Ectodermal cell (in vitro differentiated cells): Measurements from ENCODE around the gene FAM47E. TPM values are rescaled to one million over a fixed set of nuclear protein-coding genes. Genes with fewer than 3 reads are reported as not detected.

Experiments
- H3K27ac ChIP-seq: 2 replicates; pipeline ENCODE4 v1.7.0; 2013; ENCODE audit warnings: mild to moderate bottlenecking, low read depth, low read length; ENCODE audit not compliant: insufficient read depth, poor library complexity, severe bottlenecking
- H3K27me3 ChIP-seq: 2 replicates; pipeline ENCODE4 v1.7.0; 2013; ENCODE audit warnings: mild to moderate bottlenecking, low read length; ENCODE audit not compliant: insufficient read depth, control insufficient read depth, poor library complexity, severe bottlenecking
- H3K36me3 ChIP-seq: one replicate; pipeline ENCODE4 v1.7.0; 2013; ENCODE audit warnings: low read length; ENCODE audit not compliant: control insufficient read depth, insufficient read depth
- H3K4me1 ChIP-seq: one replicate; pipeline ENCODE4 v1.7.0; 2013; ENCODE audit warnings: low read length; ENCODE audit not compliant: control insufficient read depth, insufficient read depth
- H3K4me3 ChIP-seq: 2 replicates; pipeline ENCODE4 v1.7.0; 2013; ENCODE audit warnings: low read depth, low read length, control low read depth; ENCODE audit not compliant: insufficient read depth
- H3K9me3 ChIP-seq: 2 replicates; pipeline ENCODE4 v1.7.0; 2013; ENCODE audit warnings: mild to moderate bottlenecking, low read length, moderate library complexity; ENCODE audit not compliant: control insufficient read depth
- WGBS, 2 experiments: methylation state at CpG; one replicate each; pipeline ENCODE4 v1.1.7; 2013; ENCODE audit warnings: missing lambda C conversion rate in 2 of 2; 5-methylcytosine and 5-hydroxymethylcytosine counted together
- polyA plus RNA-seq, 4 experiments: library from polyadenylated mRNA; stranded (reverse); fragments of 50-300 nt; gene quantifications; one replicate each; pipeline ENCODE4 v1.2.3, GENCODE V29; 2013

FAM47E gene
- polyA plus RNA-seq (2013, experiment 1 of 4) = 3.6 TPM
- 6.2 TPM for polyA plus RNA-seq (2013, experiment 2 of 4)
- 6.3 TPM for polyA plus RNA-seq (2013, experiment 3 of 4)
- polyA plus RNA-seq (2013, experiment 4 of 4) = 10.7 TPM

- Histone ChIP-seq H3K9me3 (no peaks in the 10 kb centered on the region), H3K4me3 (peak within 1 kb of the TSS; percentile 64), H3K27me3 (peaks cover 28% of the 10 kb centered on the region), H3K27ac (peak within 1 kb of the TSS; percentile 40), H3K36me3 (no peaks in the 10 kb centered on the region), H3K4me1 (peaks cover 6% of the 10 kb centered on the region)
- 12% methylated on average over 68 of the region's 68 CpGs for whole genome bisulfite sequencing, 2 experiments
These were observed at the start of gene FAM47E for GRCh38 chr4:76251441-76252270. Gene FAM47E (plus strand): TSS chr4:76251721. CDS start chr4:76251747, 26 bp downstream.

GRCh38 chr4:76203541-76203940 is 48.0 kb upstream of the FAM47E start:
- H3K4me1 ChIP-seq = peaks cover 16% of the 10 kb centered on the region
- 83 to 93% methylated on average over 4 of the region's 4 CpGs for WGBS, 2 experiments
- no peaks in the 10 kb centered on the region for H3K27me3 ChIP-seq
- H3K27ac ChIP-seq = no peak overlapping the region
- no peak overlapping the region for H3K4me3 ChIP-seq
- H3K36me3 ChIP-seq = no peaks in the 10 kb centered on the region
- no peaks in the 10 kb centered on the region for H3K9me3 ChIP-seq

GRCh38 chr4:76204936-76205335 is 46.6 kb upstream of the FAM47E start:
- H3K4me3 ChIP-seq = no peak overlapping the region
- WGBS, 2 experiments = 100% methylated on average over 1 of the region's 1 CpG
- H3K27me3 ChIP-seq = no peaks in the 10 kb centered on the region
- H3K4me1 ChIP-seq = peaks cover 15% of the 10 kb centered on the region
- no peak overlapping the region for H3K27ac ChIP-seq
- H3K36me3 ChIP-seq = peaks cover 3% of the 10 kb centered on the region
- no peaks in the 10 kb centered on the region for H3K9me3 ChIP-seq

GRCh38 chr4:76205476-76205875 is 46.0 kb upstream of the FAM47E start:
- H3K4me3 ChIP-seq = no peak overlapping the region
- H3K27me3 ChIP-seq = no peaks in the 10 kb centered on the region
- no peaks in the 10 kb centered on the region for H3K9me3 ChIP-seq
- H3K27ac ChIP-seq = no peak overlapping the region
- H3K36me3 ChIP-seq = peaks cover 4% of the 10 kb centered on the region
- H3K4me1 ChIP-seq = peaks cover 15% of the 10 kb centered on the region

GRCh38 chr4:76206222-76206942 is 45.1 kb upstream of the FAM47E start:
- 91 to 94% methylated on average over 6 to 7 of the region's 7 CpGs for WGBS, 2 experiments
- Histone ChIP-seq H3K4me1 (peaks cover 15% of the 10 kb centered on the region), H3K27me3 (no peaks in the 10 kb centered on the region), H3K36me3 (peaks cover 4% of the 10 kb centered on the region), H3K27ac (no peak overlapping the region), H3K4me3 (no peak overlapping the region), H3K9me3 (no peaks in the 10 kb centered on the region)

- peaks cover 21% of the 10 kb centered on the region for H3K4me1 ChIP-seq
- H3K27me3 ChIP-seq = no peaks in the 10 kb centered on the region
- peaks cover 4% of the 10 kb centered on the region for H3K36me3 ChIP-seq
- H3K9me3 ChIP-seq = no peaks in the 10 kb centered on the region
- H3K27ac ChIP-seq = no peak overlapping the region
- no peak overlapping the region for H3K4me3 ChIP-seq
These were observed 44.0 kb upstream of the FAM47E start for GRCh38 chr4:76207549-76207948.

- 70 to 72% methylated on average over 9 of the region's 9 CpGs for WGBS, 2 experiments
- Histone ChIP-seq H3K27me3 (no peaks in the 10 kb centered on the region), H3K4me1 (peaks cover 21% of the 10 kb centered on the region), H3K4me3 (no peak overlapping the region), H3K27ac (no peak overlapping the region), H3K9me3 (no peaks in the 10 kb centered on the region), H3K36me3 (peaks cover 4% of the 10 kb centered on the region)
These were observed 43.3 kb upstream of the FAM47E start for GRCh38 chr4:76208005-76208765.

- H3K27me3 ChIP-seq = peaks cover 7% of the 10 kb centered on the region
- H3K4me3 ChIP-seq = no peak overlapping the region
- peaks cover 30% of the 10 kb centered on the region for H3K4me1 ChIP-seq
- peaks cover 4% of the 10 kb centered on the region for H3K36me3 ChIP-seq
- H3K27ac ChIP-seq = no peak overlapping the region
- WGBS, 2 experiments = 94% methylated on average over 2 to 4 of the region's 4 CpGs
- H3K9me3 ChIP-seq = no peaks in the 10 kb centered on the region
These were observed 41.6 kb upstream of the FAM47E start for GRCh38 chr4:76209881-76210280.

- Histone ChIP-seq H3K36me3 (peaks cover 4% of the 10 kb centered on the region), H3K27ac (no peak overlapping the region), H3K27me3 (peaks cover 9% of the 10 kb centered on the region), H3K9me3 (no peaks in the 10 kb centered on the region), H3K4me1 (peaks cover 30% of the 10 kb centered on the region), H3K4me3 (no peak overlapping the region)
- 92 to 94% methylated on average over 4 of the region's 4 CpGs for WGBS, 2 experiments
These were observed 41.1 kb upstream of the FAM47E start for GRCh38 chr4:76210452-76210851.
